Thoracic aorta (tissue), 2 donors: ENCODE measurements around the gene OSBPL1A. TPM values are rescaled to one million over a fixed set of nuclear protein-coding genes. Genes with fewer than 3 reads are reported as not detected.

Experiments
- ATAC-seq: fragments of 150-250 bp; one replicate; pipeline ENCODE4 v1.8.0; 2017; ENCODE audit warnings: low read depth; ENCODE audit not compliant: insufficient number of reproducible peaks, low FRiP score
- DNase-seq: peaks from one replicate; pipeline ENCODE4 v3.0.0-alpha.2; 2020; ENCODE audit warnings: low spot score
- H3K27ac ChIP-seq, 2 donors: fragments of 200-600 bp; sonication (generic); 1 replicate in 1 of 2; 2 replicates in 1 of 2; pipeline ENCODE4 v1.5.1; 2016; ENCODE audit warnings: mild to moderate bottlenecking in 2 of 2, moderate library complexity in 2 of 2
- H3K27me3 ChIP-seq: fragments of 200-600 bp; sonication (generic); replicated peaks from 2 replicates; pipeline ENCODE4 v1.6.0; 2016; ENCODE audit warnings: mild to moderate bottlenecking; ENCODE audit not compliant: insufficient read depth
- H3K36me3 ChIP-seq: fragments of 200-600 bp; sonication (generic); one replicate; pipeline ENCODE4 v1.5.1; 2016
- H3K4me1 ChIP-seq, 2 donors: fragments of 200-600 bp; sonication (generic); 1 replicate in 1 of 2; 2 replicates in 1 of 2; pipeline versions ENCODE4 v1.5.1 to v1.6.0; 2016; ENCODE audit warnings: low read depth in 2 of 2, mild to moderate bottlenecking in 1 of 2; ENCODE audit not compliant: control insufficient read depth in 1 of 2
- H3K4me3 ChIP-seq: fragments of 200-600 bp; sonication (generic); 2 replicates; pipeline ENCODE4 v1.5.1; 2016; ENCODE audit warnings: mild to moderate bottlenecking
- H3K9me3 ChIP-seq: fragments of 200-600 bp; sonication (generic); 2 replicates; pipeline ENCODE4 v1.5.1; 2016
- total RNA-seq, 2 donors: library from RNA; depleted of rRNA; stranded (reverse); fragments of >200 nt; gene quantifications; one replicate each; pipeline versions ENCODE4 v1.1.0 to v1.2.3, GENCODE V29; 2016
- TF ChIP-seq, protein P1 (sequence below): fragments of 200-600 bp; sonication (generic); IDR thresholded peaks from one replicate; pipeline ENCODE4 v1.5.1; 2019; ENCODE audit warnings: antibody characterized with exemption

OSBPL1A gene
- total RNA-seq, 2 donors from 2014 or later, result 35.1 to 53.7 TPM

DNA sequence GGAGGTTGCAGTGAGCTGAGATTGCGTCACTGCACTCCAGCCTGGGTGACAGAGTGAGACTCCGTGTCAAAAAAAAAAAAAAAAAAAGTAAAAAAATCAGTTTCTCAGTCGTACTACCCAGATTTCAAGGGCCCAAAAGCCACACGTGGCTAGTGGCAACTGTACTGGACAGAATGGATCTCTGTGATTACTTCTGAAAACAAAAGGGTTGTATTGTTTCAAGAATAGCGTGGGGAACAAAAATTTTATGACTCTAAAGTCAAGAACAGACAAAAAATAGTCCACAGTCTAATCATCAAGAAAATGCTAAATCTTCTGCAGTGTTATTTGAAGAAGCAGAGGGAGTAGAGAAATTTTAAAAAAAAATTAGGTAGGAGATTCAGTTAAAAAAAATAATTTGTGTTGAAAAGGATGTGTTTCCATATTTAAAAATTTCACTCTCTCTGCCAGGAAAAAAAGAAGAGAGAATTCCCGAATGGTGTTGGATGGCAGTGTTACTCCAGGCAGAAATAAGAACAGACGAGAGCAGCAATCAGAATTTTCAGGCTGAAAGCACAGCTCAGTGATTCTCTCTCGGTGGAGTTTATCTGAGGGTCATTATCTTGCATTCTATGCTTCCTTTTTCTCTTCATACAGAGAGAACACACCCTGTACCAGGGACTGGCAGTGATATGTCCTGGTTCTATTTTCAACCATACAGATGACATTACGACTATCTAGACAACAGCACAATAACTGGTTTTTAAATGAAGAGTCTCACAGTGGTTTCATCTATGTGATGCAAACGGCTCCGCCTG, 196.9 kb downstream of the OSBPL1A start:
- Histone ChIP-seq H3K4me1 (peaks cover 4 to 9% of the 10 kb centered on the region in 2 donors), H3K27ac (no peak overlapping the region), H3K27me3 (no peaks in the 10 kb centered on the region), H3K36me3 (no peaks in the 10 kb centered on the region), H3K4me3 (no peak overlapping the region), H3K9me3 (no peaks in the 10 kb centered on the region)
- DNase-seq, result no peak
- ATAC-seq, result no peak
- TF ChIP-seq, protein P1, sequence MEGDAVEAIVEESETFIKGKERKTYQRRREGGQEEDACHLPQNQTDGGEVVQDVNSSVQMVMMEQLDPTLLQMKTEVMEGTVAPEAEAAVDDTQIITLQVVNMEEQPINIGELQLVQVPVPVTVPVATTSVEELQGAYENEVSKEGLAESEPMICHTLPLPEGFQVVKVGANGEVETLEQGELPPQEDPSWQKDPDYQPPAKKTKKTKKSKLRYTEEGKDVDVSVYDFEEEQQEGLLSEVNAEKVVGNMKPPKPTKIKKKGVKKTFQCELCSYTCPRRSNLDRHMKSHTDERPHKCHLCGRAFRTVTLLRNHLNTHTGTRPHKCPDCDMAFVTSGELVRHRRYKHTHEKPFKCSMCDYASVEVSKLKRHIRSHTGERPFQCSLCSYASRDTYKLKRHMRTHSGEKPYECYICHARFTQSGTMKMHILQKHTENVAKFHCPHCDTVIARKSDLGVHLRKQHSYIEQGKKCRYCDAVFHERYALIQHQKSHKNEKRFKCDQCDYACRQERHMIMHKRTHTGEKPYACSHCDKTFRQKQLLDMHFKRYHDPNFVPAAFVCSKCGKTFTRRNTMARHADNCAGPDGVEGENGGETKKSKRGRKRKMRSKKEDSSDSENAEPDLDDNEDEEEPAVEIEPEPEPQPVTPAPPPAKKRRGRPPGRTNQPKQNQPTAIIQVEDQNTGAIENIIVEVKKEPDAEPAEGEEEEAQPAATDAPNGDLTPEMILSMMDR, result no peak

DNA sequence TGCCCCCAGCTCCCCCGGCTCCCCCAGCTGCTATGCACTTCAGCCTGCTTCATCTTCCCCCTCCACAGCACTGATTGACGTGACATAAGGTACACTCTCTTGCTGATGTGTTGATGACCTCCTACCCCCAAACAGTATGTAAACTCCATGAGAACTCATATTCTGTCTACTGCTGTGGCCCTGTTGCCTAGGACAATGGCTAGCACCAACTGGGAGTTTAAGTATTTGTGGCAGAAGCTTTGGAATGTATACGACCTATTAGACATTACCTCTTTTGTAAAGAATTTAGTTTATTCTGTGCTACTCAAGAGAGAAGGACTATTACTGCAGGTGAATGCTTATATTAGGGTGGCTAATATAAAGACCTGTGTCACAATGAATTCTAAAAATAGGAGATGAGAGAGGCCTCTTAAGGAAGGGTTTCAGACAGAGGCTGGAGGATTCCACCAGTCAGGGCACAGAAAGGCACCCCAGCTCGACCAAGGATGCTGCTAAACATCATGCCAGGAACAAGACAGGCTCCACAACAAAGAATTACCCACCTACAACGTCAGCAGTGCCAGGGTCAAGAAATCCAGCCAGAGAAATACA, 198.2 kb downstream of the OSBPL1A start:
- H3K27me3 ChIP-seq, result no peaks in the 10 kb centered on the region
- no peak overlapping the region for H3K4me3 ChIP-seq
- DNase-seq (no peak), ATAC-seq (no peak)
- H3K4me1 ChIP-seq, result peaks cover 4 to 9% of the 10 kb centered on the region in 2 donors
- no peaks in the 10 kb centered on the region for H3K9me3 ChIP-seq
- H3K36me3 ChIP-seq, result no peaks in the 10 kb centered on the region
- H3K27ac ChIP-seq, result no peak overlapping the region
- TF ChIP-seq, protein P1, result no peak

DNA sequence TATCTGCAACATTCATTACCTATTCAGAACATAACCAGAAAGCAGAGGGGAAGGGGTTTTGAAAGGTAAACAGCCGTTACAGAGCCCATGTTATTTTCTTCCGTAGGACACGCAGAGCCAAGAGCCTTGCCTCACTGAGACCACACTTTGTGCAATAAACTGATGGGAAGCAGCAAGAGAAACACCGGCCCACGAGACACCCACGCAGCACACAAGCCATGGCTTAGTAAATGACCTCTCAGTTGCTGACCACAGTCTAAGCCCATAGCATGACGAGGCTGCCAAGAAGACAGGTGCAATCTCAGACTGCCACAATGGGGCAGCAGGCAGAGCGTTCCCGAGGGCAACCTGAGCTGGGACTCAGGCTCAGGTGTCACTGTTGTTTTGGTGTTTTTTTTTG, 199.2 kb downstream of the OSBPL1A start:
- ATAC-seq (no peak), DNase-seq (no peak)
- no peaks in the 10 kb centered on the region for H3K36me3 ChIP-seq
- peaks cover 4 to 9% of the 10 kb centered on the region in 2 donors for H3K4me1 ChIP-seq
- TF ChIP-seq, protein P1, result no peak
- H3K27ac ChIP-seq, result no peak overlapping the region
- H3K27me3 ChIP-seq, result no peaks in the 10 kb centered on the region
- H3K9me3 ChIP-seq, result no peaks in the 10 kb centered on the region
- H3K4me3 ChIP-seq, result no peak overlapping the region

DNA sequence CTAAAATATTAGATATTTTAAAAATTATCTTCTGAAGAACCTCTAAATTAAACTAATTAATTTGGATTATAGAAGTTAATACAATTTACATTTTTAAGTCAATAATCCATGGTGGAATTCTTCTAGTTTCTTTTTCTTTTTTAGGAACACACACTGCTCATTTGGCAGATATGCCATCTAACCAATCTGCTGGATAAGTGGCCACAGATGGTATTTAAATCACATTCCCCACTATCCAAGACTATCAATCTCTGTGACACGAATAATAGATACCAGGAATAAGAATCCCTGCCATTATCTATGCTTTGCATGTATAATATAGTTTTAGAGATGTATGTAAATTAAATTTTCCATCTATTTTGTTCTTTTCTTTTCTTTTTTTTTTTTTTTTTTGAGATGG, 200.2 kb downstream of the OSBPL1A start:
- Histone ChIP-seq H3K9me3 (no peaks in the 10 kb centered on the region), H3K36me3 (no peaks in the 10 kb centered on the region), H3K27ac (no peak overlapping the region), H3K27me3 (no peaks in the 10 kb centered on the region), H3K4me3 (no peak overlapping the region), H3K4me1 (peaks cover 4 to 9% of the 10 kb centered on the region in 2 donors)
- no peak for ATAC-seq
- TF ChIP-seq, protein P1, result no peak
- DNase-seq, result no peak

DNA sequence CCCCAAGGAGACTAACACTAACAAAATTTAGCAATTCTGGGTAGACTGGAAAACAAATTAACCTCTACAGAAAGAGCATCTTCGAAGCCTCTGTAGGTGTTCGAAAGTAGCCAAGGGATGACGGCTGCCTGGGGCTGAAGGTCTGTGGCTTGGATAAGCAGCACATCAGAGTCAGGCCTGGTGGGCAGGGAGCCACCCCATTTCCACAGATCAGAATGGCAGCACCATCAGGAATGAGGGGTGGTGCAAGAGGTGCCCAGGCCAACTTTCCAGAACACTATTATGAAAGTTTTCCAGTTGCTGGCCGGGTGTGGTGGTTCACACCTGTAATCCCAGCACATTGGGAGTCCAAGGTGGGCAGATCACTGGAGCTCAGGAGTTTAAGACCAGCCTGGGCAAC, 200.9 kb downstream of the OSBPL1A start:
- no peak for DNase-seq
- no peak overlapping the region for H3K4me3 ChIP-seq
- no peaks in the 10 kb centered on the region for H3K9me3 ChIP-seq
- peaks cover 4 to 9% of the 10 kb centered on the region in 2 donors for H3K4me1 ChIP-seq
- TF ChIP-seq, protein P1, result no peak
- ATAC-seq, result no peak
- no peak overlapping the region for H3K27ac ChIP-seq
- H3K36me3 ChIP-seq, result no peaks in the 10 kb centered on the region
- no peaks in the 10 kb centered on the region for H3K27me3 ChIP-seq
